WI38 (cell line): ENCODE results near the gene CDCA3.

Source experiments
- H3K4me3 ChIP-seq: 2 replicates; pipeline ENCODE4 v1.5.1; 2011; ENCODE audit warnings: low read depth, mild to moderate bottlenecking, control low read depth, low read length
- TF ChIP-seq, protein P1 (sequence below): IDR thresholded peaks from 2 replicates; pipeline ENCODE4 v1.5.1; 2012; ENCODE audit warnings: low read depth, mild to moderate bottlenecking, control low read depth, low read length

The CDCA3 gene

DNA sequence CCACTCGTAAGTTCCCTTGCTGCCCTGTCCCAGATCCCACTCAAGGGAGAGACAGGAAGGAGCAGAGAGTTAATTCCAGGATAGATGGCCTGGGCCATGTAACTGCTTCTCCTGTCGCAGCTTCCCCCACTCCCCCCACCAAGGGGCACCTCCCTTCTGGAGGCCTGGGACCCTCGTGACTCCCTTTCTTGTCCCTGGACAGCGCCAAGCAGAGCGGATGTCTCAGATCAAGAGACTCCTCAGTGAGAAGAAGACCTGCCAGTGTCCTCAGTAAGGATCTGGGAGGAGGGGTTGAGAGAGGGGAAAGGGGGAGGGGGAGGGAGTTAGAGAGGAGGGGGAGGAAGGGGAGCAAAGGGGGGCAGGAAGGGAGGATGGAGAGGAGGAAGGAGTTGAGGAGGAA lies 32.4 kb downstream of the CDCA3 start:
- H3K4me3 ChIP-seq, result no peak overlapping the region
- TF ChIP-seq, protein P1, sequence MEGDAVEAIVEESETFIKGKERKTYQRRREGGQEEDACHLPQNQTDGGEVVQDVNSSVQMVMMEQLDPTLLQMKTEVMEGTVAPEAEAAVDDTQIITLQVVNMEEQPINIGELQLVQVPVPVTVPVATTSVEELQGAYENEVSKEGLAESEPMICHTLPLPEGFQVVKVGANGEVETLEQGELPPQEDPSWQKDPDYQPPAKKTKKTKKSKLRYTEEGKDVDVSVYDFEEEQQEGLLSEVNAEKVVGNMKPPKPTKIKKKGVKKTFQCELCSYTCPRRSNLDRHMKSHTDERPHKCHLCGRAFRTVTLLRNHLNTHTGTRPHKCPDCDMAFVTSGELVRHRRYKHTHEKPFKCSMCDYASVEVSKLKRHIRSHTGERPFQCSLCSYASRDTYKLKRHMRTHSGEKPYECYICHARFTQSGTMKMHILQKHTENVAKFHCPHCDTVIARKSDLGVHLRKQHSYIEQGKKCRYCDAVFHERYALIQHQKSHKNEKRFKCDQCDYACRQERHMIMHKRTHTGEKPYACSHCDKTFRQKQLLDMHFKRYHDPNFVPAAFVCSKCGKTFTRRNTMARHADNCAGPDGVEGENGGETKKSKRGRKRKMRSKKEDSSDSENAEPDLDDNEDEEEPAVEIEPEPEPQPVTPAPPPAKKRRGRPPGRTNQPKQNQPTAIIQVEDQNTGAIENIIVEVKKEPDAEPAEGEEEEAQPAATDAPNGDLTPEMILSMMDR, result no peak

- H3K4me3 ChIP-seq, result no peak overlapping the region
- TF ChIP-seq, protein P1, result no peak
These were observed 32.9 kb downstream of the CDCA3 start for GRCh38 chr12:6818222-6818621.

GRCh38 chr12:6817662-6818157 lies 33.4 kb downstream of the CDCA3 start:
- H3K4me3 ChIP-seq, result no peak overlapping the region
- TF ChIP-seq, protein P1, result no peak

DNA sequence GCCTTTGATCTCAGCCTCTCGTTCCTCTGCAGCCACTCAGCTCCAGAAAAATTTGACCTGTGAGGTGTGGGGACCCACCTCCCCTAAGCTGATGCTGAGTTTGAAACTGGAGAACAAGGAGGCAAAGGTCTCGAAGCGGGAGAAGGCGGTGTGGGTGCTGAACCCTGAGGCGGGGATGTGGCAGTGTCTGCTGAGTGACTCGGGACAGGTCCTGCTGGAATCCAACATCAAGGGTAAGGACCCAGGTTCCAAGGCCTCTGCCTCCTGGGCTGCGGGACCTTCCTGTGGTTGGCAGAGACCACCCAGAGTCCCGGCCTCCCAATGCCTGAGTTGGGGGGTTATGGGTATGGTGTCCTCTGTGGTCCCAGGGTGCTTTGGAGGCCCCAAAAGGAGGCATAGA lies 34.0 kb downstream of the CDCA3 start:
- no peak overlapping the region for H3K4me3 ChIP-seq
- TF ChIP-seq, protein P1, result no peak

DNA sequence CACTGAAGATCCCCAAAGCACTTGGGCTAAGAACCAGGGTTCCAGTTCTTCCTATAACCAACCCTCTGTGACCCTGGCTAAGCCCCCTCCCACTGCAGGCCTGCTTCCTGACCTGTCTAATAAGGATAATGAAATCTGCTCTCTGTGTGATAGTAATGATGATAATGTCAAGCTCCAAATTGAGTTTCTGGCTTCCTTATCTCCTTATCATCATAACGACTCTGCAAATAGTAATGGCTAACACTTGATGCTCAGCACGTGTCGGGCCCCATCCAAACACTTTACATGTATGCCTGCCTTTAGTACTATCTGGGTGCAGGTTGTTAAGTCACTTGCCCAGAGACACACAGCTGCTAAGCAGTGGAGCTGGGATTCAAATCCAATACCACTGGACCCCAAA lies 34.5 kb downstream of the CDCA3 start:
- H3K4me3 ChIP-seq, result no peak overlapping the region
- TF ChIP-seq, protein P1, result no peak

GRCh38 chr12:6813363-6813762 lies 37.7 kb downstream of the CDCA3 start:
- no peak overlapping the region for H3K4me3 ChIP-seq
- TF ChIP-seq, protein P1, result no peak

DNA sequence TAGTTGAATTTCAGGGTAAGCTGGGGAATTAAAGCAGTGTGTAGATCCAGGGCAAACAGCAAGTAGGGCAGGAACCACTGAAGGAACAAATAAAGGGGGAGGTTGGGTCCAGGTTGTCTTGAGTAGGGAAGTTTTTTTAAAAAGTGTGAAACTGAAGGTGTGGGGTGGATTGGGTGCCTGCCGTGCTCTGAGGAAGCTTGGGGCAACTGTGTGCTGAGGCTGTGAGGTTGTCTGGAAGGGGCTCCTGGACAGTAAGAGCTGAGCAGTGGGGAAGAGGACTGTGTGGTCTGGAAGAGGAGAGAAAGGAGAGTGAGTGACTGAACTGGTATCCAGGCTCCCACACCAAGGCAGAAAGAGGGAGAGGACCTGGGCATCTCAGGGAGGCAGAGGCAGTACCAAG lies 40.3 kb downstream of the CDCA3 start:
- H3K4me3 ChIP-seq, result no peak overlapping the region
- TF ChIP-seq, protein P1, result no peak
